GM12891 (cell line): ENCODE measurements around the gene DIP2B.

Source experiments
- DNase-seq: peaks from one replicate; pipeline ENCODE4 v3.0.0; 2011; ENCODE audit warnings: low spot score; ENCODE audit not compliant: insufficient read length
- FAIRE-seq: peaks from 2 replicates; lab custom pipeline; 2011; peaks lifted over from hg19 to GRCh38; lab: Jason Lieb, UNC
- PAX5 ChIP-seq: IDR thresholded peaks from 2 replicates; pipeline ENCODE4 v1.6.1; 2011; ENCODE audit warnings: low read length, moderate library complexity, mild to moderate bottlenecking; ENCODE audit not compliant: insufficient read depth, severe bottlenecking
- POLR2A ChIP-seq: IDR thresholded peaks from 2 replicates; pipeline ENCODE4 v1.6.1; 2011; ENCODE audit warnings: low read depth, low read length, control low read depth
- POLR2AphosphoS5 ChIP-seq: IDR thresholded peaks from 2 replicates; pipeline ENCODE4 v1.6.1; 2011; ENCODE audit warnings: low read depth, low read length, control low read depth
- POU2F2 ChIP-seq: IDR thresholded peaks from 2 replicates; pipeline ENCODE4 v1.6.1; 2011; ENCODE audit warnings: low read depth, mild to moderate bottlenecking, control low read depth, low read length, moderate library complexity
- SPI1 ChIP-seq: IDR thresholded peaks from 2 replicates; pipeline ENCODE4 v1.6.1; 2011; ENCODE audit warnings: low read depth, low read length, control low read depth
- TAF1 ChIP-seq: IDR thresholded peaks from 2 replicates; pipeline ENCODE4 v1.6.1; 2011; ENCODE audit warnings: low read depth, low read length, control low read depth

The DIP2B gene

DNA sequence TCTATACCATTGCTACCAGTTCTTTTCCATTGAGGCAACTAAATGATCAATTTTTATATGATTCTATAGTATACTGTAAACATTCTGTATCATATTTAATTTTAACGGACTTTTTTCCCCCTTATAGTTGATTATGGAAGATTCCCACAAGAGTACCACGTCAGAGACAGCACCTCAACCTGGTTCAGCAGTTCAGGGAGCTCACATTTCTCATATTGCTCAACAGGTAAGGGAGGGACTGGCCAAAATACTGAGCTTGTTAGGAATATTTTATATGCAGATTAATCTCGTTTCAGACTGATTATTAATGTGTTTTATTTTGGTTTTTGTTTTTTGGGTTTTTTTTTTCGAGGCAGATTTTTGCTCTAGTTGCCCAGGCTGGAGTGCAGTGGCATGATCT, 275.2 kb downstream of the DIP2B start:
- TF ChIP-seq SPI1 (no peak), TAF1 (no peak), POLR2A (no peak), POLR2AphosphoS5 (no peak), PAX5 (no peak), POU2F2 (no peak)
- no peak for FAIRE-seq
- no peak for DNase-seq

DNA sequence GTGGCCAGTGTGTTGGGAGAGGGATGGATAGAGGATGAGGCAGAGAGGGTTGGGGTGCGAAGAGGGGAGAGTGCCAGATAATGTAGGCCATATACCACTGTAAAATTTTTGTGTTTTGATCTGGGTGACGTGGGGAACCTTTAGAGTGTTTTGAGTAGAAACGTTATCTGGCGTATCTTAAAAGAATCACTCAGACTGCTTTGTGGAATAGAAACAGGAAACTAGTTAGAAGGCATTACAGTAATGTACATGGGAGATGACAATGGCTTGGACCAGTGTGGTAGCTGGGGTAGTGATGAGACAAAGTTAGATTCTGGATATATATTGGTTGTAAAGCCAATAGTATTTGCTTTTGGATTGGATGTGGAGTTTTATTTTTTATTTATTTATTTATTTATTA, 279.7 kb downstream of the DIP2B start:
- DNase-seq (no peak), FAIRE-seq (no peak)
- TF ChIP-seq POLR2A, result no peak
- TF ChIP-seq POLR2AphosphoS5, result no peak
- TF ChIP-seq POU2F2, result no peak
- no peak for TF ChIP-seq PAX5
- no peak for TF ChIP-seq SPI1
- TF ChIP-seq TAF1, result no peak

DNA sequence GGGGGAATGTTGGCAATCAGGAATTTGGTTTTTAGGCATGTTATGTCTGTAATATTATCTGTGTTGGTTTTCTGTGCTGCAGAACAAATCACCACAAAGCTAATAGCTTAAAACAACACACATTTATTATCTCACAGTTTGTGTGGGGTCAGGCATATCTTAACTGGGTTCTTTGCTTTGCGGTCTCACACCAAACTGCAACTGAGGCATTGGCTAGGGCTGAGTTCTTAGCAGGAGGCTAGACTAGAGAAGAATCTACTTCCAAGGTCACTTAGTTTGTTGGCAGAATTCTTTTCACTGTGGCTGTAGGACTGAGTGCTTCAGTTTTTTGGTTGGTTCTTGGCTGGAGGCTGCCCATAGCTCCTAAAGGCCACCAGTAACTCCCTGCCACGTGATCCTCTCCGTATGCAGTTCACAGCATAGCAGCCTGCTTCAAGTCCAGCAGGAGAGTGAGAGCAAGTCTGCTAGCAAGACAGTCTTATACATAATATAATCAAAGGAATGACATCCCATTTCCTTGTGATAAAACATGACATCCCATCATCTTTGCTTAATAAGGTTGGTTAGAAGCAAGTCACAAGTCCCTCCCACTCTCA, 280.7 kb downstream of the DIP2B start:
- TF ChIP-seq POLR2AphosphoS5, result no peak
- TF ChIP-seq PAX5, result no peak
- TF ChIP-seq SPI1, result no peak
- no peak for TF ChIP-seq POU2F2
- TF ChIP-seq POLR2A, result no peak
- TF ChIP-seq TAF1, result no peak
- no peak for DNase-seq
- no peak for FAIRE-seq

DNA sequence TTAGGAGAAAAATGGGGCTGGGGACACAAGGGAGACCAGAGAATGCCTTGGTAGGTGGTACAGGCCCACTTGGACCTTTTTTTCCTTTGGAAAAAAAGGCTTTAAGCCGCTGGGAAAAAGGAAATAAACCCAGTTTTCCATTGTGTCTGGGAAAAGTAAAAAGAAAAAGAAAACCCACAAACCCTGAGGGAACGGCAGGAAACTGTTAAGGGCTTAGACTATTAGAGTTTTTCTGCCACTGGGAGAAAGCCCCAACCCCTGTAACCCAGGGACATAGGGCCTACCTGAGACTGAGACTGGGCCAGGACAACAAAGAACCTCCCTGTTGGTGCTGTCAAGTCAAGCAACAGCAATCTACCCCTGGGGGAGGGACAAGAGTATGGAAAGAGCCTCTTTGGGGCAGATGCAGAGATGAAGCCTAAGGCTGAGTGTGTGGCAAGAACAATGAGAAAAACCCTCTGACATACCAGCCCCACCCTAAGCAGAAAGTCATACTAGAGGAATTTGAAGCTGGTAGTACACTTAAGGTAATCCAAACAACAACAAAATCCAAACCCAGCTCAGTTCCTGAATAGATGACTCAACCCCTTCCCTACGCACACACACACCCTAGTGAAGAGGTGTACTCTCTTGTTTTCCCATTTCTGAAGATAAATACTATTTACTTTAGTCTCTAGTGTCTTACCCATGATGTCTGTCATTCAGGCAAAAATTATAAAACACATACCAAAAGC, 281.9 kb downstream of the DIP2B start:
- TF ChIP-seq POLR2A, result no peak
- no peak for TF ChIP-seq POU2F2
- TF ChIP-seq PAX5, result no peak
- TF ChIP-seq POLR2AphosphoS5, result no peak
- no peak for TF ChIP-seq SPI1
- TF ChIP-seq TAF1, result no peak
- FAIRE-seq, result no peak
- DNase-seq, result no peak

DNA sequence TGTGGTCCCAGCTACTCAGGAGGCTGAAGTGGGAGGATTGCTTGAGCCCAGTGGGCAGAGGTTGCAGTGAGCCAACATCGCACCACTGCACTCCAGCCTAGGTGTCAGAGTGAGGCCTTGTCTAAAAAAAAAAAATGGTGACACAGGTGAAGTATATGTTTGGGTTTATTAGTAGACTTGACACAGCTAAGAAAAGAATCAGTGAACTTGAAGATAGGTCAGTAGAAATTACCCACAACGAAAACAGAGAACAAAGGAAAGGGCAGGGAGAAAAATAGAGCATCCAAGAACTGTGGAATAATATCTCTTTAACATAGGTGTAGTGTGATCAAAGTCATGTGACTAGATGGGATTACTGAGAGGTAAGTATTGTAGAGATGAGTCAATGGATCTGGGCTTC, 282.8 kb downstream of the DIP2B start:
- no peak for TF ChIP-seq SPI1
- TF ChIP-seq TAF1, result no peak
- TF ChIP-seq POU2F2, result no peak
- FAIRE-seq, result no peak

DNA sequence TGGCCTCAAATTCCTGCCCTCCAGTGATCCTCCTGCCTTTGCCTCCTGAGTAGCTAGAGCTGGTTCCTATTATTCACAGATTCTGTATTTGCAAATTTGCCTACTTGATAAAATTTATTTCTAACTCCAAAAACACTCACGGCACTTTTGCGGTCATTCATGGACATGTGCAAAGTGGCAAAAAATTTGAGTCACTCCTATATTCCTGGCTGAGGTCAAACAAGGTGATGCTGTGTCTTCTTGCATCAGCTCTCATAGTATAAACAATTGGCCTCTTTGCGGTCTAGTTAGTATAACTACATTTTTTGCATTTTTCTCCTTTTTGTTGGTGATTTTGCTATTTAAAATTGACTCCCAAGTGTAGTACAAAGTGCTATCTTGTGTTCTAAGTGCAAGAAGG, 283.8 kb downstream of the DIP2B start:
- no peak for FAIRE-seq
- no peak for DNase-seq
- TF ChIP-seq PAX5 (no peak), POLR2A (no peak), SPI1 (no peak), POLR2AphosphoS5 (no peak), TAF1 (no peak), POU2F2 (no peak)

More for the DNA sequence above, 282.8 kb downstream of the DIP2B start:
- no peak for DNase-seq

DNA sequence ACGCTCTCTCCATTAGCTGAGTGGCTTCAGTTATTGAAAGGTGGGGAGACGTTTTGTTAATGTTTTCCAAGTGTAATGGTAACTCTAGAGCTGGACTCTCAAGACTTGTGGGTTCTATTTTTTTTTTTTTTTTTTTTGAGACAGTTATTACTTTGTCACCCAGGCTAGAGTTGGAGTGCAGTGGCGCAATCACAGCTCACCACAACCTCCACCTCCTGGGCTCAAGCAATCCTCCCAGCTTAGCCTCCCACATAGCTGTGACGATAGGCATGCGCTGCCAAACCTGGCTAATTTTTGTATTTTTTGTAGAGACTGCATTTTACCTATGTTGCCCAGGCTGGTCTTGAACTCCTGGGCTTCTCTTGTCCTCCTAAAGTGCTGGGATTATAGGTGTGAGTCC, 285.3 kb downstream of the DIP2B start:
- FAIRE-seq (no peak), DNase-seq (no peak)
- TF ChIP-seq SPI1, result no peak
- TF ChIP-seq PAX5, result no peak
- no peak for TF ChIP-seq POLR2AphosphoS5
- no peak for TF ChIP-seq TAF1
- no peak for TF ChIP-seq POLR2A
- no peak for TF ChIP-seq POU2F2
